ENCODE results near the gene CDC34.
"Not testable (repeated sequence)": the region's sequence is repeated elsewhere in the genome, so short reads cannot be mapped to it uniquely, and the experiment has no call there.

CDC34 gene

GRCh38 chr19:573519-573825 lies 41.9 kb downstream of the CDC34 start:
- DNase-seq (ENCODE audit: low spot score): no peak

- no peak for DNase-seq (ENCODE audit: low spot score)
Measured at GRCh38 chr19:574658-575526, 43.3 kb downstream of the CDC34 start.

DNA sequence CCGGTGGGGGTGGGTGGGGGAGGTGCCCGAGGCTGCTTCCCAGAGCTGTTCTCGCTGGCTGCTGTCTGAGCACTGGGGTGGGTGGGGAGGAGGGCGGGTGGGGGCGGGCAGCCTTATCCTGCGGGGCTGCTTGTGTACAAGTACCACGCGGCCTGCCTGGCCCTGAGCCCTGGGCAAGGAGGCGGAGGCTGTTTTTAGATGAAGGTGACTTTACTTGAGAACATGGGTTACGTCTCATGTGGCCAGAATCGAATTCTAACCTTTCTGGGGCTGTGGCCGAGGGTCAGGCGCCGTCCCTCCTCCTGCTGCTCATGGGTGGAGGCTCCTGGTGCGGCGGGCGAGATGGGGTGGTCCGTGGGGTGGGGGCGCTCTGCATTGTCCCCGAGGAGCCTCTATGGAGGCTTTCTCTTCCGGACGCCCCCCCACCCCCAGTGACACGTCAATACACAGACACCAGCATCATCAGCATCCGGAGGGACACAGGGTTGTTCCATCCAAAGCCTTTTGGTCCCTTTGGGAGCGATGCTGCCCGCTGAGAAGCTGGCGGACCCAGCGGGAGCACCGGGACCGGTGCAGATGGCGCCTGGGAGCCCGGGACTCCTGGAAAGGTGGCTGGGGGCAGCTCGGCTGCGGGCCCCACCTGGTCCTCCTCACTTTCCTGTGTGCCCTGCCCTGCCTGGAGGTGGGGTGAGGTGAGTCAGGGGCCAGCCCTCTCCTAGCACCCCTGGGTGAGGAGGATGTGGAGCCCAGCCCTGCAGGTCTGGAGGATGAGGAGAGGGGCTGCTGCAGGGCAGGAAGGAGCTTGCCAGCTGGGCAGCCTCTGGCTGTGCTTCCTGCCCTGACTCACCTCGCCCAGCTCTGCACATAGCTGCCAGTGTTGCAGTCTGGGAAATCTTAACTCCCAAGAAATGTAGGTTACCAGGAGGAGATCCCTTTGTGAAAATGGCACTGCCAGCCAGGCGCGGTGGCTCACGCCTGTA lies 44.3 kb downstream of the CDC34 start:
- no peak for DNase-seq (ENCODE audit: low spot score)

- no peak for DNase-seq (ENCODE audit: low spot score)
Measured at GRCh38 chr19:576768-577438, 45.3 kb downstream of the CDC34 start.

GRCh38 chr19:577439-578392 lies 46.2 kb downstream of the CDC34 start:
- no peak for DNase-seq (ENCODE audit: low spot score)

GRCh38 chr19:579111-579841 lies 47.7 kb downstream of the CDC34 start:
- DNase-seq (ENCODE audit: low spot score): no peak

DNA sequence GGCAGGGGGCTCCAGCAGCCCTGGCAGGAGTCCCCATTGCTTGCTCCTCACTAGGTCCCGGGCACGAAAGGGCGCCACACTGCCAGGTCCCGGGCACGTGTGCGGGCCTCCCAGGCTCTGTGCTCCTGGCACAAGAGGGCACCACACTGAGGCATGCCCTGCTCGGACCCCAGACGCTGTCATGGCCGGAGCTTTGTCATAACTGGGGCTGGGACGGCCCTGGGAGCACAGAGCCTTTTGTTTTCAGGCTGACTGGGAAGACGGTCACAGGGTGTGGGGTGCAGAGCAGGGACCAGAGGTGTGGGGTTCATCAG lies 48.2 kb downstream of the CDC34 start:
- DNase-seq (ENCODE audit: low spot score): no peak

DNA sequence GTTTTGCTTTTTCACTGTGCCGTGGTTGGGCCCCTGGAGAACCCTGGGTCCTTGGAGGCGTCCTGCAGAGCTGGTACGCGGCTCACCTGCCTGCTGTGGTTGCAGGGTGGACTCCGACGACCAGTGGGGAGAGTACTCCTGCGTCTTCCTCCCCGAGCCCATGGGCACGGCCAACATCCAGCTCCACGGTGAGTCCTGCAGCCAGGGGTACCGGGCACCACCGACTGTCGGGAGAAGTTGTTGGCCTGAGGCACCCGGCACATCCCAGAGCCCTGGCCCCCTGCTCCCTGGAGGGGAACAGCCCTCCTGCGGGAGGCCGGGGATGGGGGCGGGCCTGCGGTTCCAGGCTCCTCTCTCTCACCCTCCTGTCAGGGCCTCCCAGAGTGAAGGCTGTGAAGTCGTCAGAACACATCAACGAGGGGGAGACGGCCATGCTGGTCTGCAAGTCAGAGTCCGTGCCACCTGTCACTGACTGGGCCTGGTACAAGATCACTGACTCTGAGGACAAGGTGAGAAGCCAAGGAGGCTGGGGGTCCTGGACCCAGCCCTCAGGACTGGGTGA lies 48.8 kb downstream of the CDC34 start:
- DNase-seq (ENCODE audit: low spot score): no peak

GRCh38 chr19:581399-582111 lies 50.0 kb downstream of the CDC34 start:
- no peak for DNase-seq (ENCODE audit: low spot score)

DNA sequence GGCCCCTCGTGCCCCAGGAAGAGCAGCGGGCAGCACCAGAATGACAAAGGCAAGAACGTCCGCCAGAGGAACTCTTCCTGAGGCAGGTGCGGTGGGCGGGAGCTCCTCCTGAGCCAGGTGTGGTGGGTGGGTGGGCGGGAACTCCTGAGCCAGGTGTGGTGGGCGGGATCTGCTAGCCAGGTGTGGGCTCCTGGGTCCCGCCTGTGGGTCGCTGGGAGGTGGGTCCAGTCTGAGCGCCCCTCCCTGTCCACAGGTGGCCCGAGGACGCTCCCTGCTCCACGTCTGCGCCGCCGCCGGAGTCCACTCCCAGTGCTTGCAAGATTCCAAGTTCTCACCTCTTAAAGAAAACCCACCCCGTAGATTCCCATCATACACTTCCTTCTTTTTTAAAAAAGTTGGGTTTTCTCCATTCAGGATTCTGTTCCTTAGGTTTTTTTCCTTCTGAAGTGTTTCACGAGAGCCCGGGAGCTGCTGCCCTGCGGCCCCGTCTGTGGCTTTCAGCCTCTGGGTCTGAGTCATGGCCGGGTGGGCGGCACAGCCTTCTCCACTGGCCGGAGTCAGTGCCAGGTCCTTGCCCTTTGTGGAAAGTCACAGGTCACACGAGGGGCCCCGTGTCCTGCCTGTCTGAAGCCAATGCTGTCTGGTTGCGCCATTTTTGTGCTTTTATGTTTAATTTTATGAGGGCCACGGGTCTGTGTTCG lies 51.1 kb downstream of the CDC34 start:
- no peak for DNase-seq (ENCODE audit: low spot score)

DNA sequence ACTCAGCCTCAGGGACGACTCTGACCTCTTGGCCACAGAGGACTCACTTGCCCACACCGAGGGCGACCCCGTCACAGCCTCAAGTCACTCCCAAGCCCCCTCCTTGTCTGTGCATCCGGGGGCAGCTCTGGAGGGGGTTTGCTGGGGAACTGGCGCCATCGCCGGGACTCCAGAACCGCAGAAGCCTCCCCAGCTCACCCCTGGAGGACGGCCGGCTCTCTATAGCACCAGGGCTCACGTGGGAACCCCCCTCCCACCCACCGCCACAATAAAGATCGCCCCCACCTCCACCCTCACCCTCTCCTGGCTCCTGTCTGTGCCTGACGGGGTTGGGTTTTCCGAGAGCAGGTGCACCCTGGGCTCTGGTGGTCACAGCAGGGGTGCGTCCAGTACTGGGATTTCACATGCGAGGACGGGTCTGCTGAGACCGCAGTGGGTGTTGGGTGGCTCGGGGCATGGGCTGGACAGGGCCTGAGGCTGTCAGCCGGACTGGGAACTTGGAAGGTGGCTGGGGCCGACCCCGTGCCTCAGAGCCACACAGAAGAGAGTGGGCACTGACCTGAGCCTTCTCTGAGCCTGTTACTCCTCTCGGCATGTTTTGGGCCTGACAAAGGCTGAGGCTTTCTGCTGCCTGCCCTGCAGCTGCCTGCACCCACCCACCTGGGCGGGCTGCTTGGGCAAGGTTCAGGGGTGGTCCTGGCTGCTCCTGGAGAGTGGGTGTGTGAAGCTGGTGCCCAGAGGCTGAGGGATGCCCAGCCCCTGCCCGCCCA lies 51.8 kb downstream of the CDC34 start:
- no peak for DNase-seq (ENCODE audit: low spot score)

GRCh38 chr19:583968-584239 lies 52.3 kb downstream of the CDC34 start:
- DNase-seq (ENCODE audit: low spot score): no peak

- DNase-seq (ENCODE audit: low spot score): peak; percentile 74
Measured at GRCh38 chr19:584240-585001, 52.9 kb downstream of the CDC34 start.

- not testable (repeated sequence) for DNase-seq (ENCODE audit: low spot score)
Measured at GRCh38 chr19:585146-585545, 53.6 kb downstream of the CDC34 start.

DNA sequence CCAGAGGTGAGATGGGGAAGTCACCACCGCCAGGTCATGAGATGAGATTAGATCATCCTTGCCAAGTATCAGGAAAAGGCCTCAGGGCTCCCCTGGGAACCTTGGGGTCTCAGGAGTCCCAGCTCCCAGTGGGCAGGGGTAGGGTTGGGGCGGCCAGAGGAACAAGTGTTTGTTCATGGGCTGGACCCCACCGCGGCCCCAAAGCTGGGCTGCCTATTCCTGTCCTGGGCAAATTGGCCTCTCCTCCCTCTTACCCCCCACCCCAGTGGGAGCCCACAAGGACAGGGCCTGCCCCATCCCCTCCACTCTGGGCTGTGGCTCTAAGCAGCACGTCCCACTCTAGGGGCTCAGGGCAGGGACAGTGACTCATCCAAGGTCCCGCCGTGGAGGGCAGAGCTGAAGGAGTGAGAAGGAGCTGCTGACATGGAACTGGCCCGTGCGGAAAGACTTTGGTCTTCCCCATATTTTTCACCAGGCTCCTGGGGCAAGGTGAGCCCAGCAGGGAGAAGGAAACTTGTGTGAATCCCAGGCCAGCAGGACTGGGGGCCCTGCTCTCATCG lies 54.1 kb downstream of the CDC34 start:
- no peak for DNase-seq (ENCODE audit: low spot score)

DNA sequence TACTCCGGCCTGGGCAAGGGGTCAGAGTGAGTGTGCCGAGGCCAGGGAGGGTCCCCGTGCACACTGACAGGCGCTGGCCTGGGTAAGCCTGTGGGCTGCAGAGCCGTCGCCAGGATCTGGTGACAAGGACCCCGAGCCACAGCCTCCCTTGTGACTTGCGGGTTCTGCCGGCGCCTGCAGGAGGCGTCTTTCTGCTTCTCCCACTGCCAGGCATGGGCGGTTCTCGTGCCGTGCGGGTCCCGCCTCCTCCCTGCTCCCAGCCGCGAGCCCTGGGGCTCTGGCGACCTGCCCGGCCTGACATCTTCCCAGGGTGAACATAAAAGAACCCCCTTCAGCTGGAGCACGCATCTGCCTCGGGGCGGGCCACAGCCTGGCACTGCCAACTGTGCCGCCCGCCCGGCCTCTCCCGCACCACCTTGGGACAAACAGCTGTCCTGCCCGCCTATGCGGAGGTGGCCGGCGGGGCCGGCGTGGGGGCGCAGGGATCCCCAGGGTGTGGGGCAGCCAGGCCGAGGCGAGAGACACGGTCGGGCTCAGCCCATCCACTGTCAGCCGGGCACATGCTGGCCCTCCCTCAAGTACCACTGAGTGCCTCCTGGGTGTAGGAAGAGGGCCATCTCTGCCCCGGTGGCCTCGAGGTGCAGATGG lies 56.7 kb downstream of the CDC34 start:
- peak; percentile 78 for DNase-seq (ENCODE audit: low spot score)
